HepG2 (cell line): Measurements from ENCODE around the gene BAZ1B. TPM values are rescaled to one million over a fixed set of nuclear protein-coding genes. Genes with fewer than 3 reads are reported as not detected.
A peak's percentile ranks its signal among the peaks of the same experiment; 100 is the strongest.

Experiments used
- ARID3A ChIP-seq: IDR thresholded peaks from 2 replicates; pipeline ENCODE4 v1.6.1; 2012; ENCODE audit warnings: low read depth, low read length, improper control_type of control experiment
- ATF3 ChIP-seq: sonication (generic); formaldehyde crosslinking; IDR thresholded peaks from 2 replicates; pipeline ENCODE4 v1.4.0; 2020; ENCODE audit warnings: missing genetic modification reagents
- CBX2 ChIP-seq, 2 experiments: fragments of 200-600 bp in 1 of 2; sonication (generic); formaldehyde crosslinking in 1 of 2; IDR thresholded peaks; 2 replicates each; pipeline versions ENCODE4 v1.7.0 to v1.8.1; 2018 to 2022; ENCODE audit warnings: low read depth in 2 of 2, low read length in 1 of 2, mild to moderate bottlenecking in 1 of 2, missing genetic modification reagents in 1 of 2
- DMTF1 ChIP-seq: sonication (generic); formaldehyde crosslinking; IDR thresholded peaks from 2 replicates; pipeline ENCODE4 v1.4.0; 2020; ENCODE audit warnings: mild to moderate bottlenecking, missing genetic modification reagents
- ELF4 ChIP-seq: sonication (generic); formaldehyde crosslinking; IDR thresholded peaks from 2 replicates; pipeline ENCODE4 v1.5.0; 2020; ENCODE audit warnings: missing genetic modification reagents, mild to moderate bottlenecking, moderate library complexity, borderline replicate concordance
- NFAT5 ChIP-seq: sonication (generic); formaldehyde crosslinking; IDR thresholded peaks from 2 replicates; pipeline ENCODE4 v1.4.0; 2020; ENCODE audit warnings: missing genetic modification reagents
- TBL1XR1 ChIP-seq: fragments of 150-350 bp; IDR thresholded peaks from 2 replicates; pipeline ENCODE4 v1.6.1; 2014; ENCODE audit warnings: borderline replicate concordance, low read length; ENCODE audit not compliant: partially characterized antibody
- YY1 ChIP-seq: IDR thresholded peaks from 2 replicates; pipeline ENCODE4 v1.6.1; 2011; ENCODE audit warnings: low read length, low read depth, moderate library complexity, mild to moderate bottlenecking; ENCODE audit not compliant: insufficient read depth, insufficient replicate concordance
- ZEB1 ChIP-seq: IDR thresholded peaks from 2 replicates; pipeline ENCODE4 v1.6.1; 2012; ENCODE audit warnings: mild to moderate bottlenecking, low read depth, inconsistent platforms; ENCODE audit not compliant: insufficient replicate concordance
- ZFP36L2 ChIP-seq: sonication (generic); formaldehyde crosslinking; IDR thresholded peaks from 2 replicates; pipeline ENCODE4 v1.4.0; 2020; ENCODE audit warnings: missing genetic modification reagents
- ZNF20 ChIP-seq: sonication (generic); formaldehyde crosslinking; IDR thresholded peaks from 2 replicates; pipeline ENCODE4 v1.4.0; 2020; ENCODE audit warnings: mild to moderate bottlenecking, moderate library complexity, missing genetic modification reagents
- ZNF563 ChIP-seq: sonication (generic); formaldehyde crosslinking; IDR thresholded peaks from 2 replicates; pipeline ENCODE4 v1.8.0; 2022; ENCODE audit warnings: mild to moderate bottlenecking, moderate library complexity, missing genetic modification reagents
- ZNF761 ChIP-seq: sonication (generic); formaldehyde crosslinking; conservative IDR thresholded peaks from 2 replicates; pipeline ENCODE4 v1.4.0; 2020; ENCODE audit warnings: mild to moderate bottlenecking, missing genetic modification reagents
- ZXDC ChIP-seq: sonication (generic); formaldehyde crosslinking; IDR thresholded peaks from 2 replicates; pipeline ENCODE4 v1.5.0; 2020; ENCODE audit warnings: mild to moderate bottlenecking, missing genetic modification reagents
- polyA plus RNA-seq, 8 experiments: library from polyadenylated mRNA; depleted of rRNA in 3 of 8; stranded (reverse) in 7 of 8; unstranded in 1 of 8; fragments of >200 nt; fragmentation: Illumina TruSeq in 4 of 8; extraction: Trizol in 4 of 8; gene quantifications; 2 replicates each; pipeline versions ENCODE4 v1.2.1 to v1.2.3, GENCODE V29; 2011 to 2016; ENCODE audit warnings: low read depth in 4 of 8, missing spikeins in 1 of 8, mixed read lengths in 1 of 8; ENCODE audit not compliant: insufficient read depth in 1 of 8
- total RNA-seq, 5 experiments: library from RNA; depleted of rRNA; stranded (reverse); fragments of >200 nt; fragmentation: Illumina TruSeq; extraction: Trizol; gene quantifications; 2 replicates each; pipeline ENCODE4 v1.2.3, GENCODE V29; 2016; ENCODE audit warnings: low read depth in 1 of 5

BAZ1B gene
- total and polyA plus RNA-seq, 2 of the 13 experiments (the other 11 are each of a cell fraction or from before 2014, with no cell fraction given): 18.6 to 69.4 TPM

- TF ChIP-seq ATF3 (CRISPR knock-in tag) (peak; percentile 17; the same call in 1 of the 2 replicates), ZFP36L2 (CRISPR knock-in tag) (no peak), DMTF1 (CRISPR knock-in tag) (no peak), ZEB1 (peak; percentile 92), TBL1XR1 (no peak), ELF4 (peak; percentile 62; the same call in 1 of the 2 replicates), ZNF20 (no peak), ZXDC (CRISPR knock-in tag) (peak; percentile 93; the same call in 1 of the 2 replicates), CBX2 (IDR thresholded peaks at IDR 0.05; ENCODE audit: low read depth, low read length) (no peak), CBX2 (CRISPR knock-in tag; IDR thresholded peaks at IDR 0.05; ENCODE audit: low read depth) (no peak), ZNF761 (CRISPR knock-in tag) (peak; percentile 81; the same call in 1 of the 2 replicates), YY1 (peak; percentile 70), ARID3A (no peak), ZNF563 (CRISPR knock-in tag) (peak; percentile 98), NFAT5 (CRISPR knock-in tag) (peak; percentile 98)
These were observed 35.5 kb upstream of the BAZ1B start, which contains the start of gene BCL7B (continued) for GRCh38 chr7:73557397-73558257.
